NCI-H345 treated with DMSO at 0.1 percent for 48 hours (cell line): ENCODE results near the gene OPN4.

Experiments
- DNase-seq: peaks from one replicate; lab custom pipeline; 2025; ENCODE audit not compliant: unreplicated experiment; lab: John Stamatoyannopoulos, UW

The OPN4 gene

DNA sequence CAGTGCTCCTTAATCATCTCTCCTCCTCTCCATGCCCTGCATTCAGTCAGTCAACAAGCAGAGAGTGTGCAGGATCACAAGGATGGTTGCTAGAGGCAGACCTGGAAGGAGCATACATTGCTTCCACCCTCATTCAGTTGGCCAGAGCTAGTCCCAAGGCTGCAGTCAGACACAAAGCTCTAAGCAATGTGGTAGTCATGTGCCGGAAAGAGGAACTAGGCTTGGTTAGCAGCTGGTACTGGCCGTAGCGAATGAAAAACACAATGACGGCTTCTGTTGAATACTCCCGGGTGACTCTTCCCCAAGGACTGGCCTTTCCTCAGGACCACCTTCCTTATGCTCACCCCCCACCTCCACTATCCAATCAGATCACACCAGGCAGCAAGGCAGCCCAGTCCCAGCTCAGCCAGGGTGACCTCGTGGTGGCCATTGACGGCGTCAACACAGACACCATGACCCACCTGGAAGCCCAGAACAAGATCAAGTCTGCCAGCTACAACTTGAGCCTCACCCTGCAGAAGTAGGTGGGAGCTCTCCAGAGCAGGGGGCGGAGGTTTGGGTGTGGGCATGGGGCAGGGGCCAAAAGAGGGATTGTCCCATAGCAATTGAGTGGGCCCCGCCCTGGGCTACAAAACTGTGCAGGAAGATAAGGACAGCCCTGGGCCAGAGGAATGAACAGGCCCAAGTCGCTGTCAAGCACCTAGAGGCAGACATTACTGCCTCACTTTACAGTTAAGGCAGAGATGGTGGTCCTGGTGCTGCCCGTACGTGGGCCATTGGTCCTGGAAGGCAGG, 24.8 kb downstream of the OPN4 start:
- DNase-seq, result no peak

DNA sequence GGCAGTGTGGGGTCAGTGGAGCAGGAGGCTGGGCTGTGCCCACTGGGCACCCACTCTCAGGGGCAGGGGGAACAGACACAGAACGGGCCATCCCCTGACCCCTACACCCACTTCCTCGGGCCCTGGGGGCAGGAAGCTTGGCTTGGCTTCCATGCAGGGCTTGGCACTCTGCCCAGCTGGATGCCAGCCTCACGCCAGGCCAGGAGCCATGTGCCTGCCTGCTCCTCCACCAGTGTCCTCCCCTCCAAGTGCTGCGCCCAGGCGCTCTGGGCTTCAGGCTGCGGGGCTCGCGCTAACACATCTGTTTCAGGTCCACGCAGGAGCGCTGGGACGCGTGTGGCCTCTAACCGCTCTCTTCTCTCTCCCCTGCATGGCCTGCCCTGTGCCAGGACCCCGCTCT, 26.7 kb downstream of the OPN4 start:
- DNase-seq, result no peak

DNA sequence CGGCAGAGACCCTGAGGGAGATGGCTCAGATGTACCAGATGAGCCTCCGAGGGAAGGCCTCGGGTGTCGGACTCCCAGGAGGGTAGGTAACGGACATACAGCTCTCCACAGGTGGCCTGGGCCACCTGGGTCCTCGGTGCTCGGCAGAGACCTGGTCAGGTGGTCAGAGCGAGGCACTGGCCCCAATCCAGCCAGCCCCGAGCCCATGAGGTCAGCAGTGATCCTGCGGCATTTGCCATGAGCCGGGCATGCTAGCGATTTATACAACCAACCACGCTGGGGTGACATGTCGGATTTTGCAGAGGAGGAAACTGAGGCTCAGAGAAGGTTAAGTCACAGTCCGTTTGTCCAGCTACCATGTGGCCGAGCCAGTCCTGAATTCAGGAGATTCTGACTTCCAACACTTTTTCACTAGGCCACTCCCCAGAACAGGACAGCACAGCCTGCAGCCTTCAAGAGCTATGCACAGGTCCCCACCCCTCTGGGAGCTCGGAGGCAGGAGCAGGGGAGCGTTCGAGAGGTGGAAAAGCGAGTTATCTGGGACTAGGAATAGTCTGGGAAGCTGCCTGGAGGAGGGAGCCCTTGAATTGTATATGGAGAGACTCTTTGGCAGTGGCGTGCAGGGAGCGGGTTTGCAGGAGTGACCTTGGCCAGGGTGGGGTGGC, 27.5 kb downstream of the OPN4 start:
- no peak for DNase-seq

DNA sequence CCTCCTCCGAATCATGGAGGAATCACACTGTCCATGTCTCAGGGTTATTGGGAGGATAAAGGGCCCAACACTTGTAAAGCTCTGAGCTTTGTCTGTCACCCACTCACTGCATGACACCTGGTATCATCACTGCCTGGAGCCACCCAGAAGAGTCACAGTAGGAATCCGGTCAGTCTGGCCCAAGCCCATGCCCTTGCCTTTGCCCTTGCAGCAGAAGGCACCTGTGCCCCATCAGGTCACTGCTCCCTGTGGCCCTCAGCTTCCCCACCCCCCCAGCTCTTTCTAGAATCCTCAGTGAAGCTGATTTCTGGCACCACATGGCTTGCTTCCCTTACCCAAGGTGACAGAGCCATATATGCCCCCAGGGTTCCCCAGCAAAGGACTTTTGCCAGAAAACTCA, 28.3 kb downstream of the OPN4 start:
- DNase-seq, result no peak

DNA sequence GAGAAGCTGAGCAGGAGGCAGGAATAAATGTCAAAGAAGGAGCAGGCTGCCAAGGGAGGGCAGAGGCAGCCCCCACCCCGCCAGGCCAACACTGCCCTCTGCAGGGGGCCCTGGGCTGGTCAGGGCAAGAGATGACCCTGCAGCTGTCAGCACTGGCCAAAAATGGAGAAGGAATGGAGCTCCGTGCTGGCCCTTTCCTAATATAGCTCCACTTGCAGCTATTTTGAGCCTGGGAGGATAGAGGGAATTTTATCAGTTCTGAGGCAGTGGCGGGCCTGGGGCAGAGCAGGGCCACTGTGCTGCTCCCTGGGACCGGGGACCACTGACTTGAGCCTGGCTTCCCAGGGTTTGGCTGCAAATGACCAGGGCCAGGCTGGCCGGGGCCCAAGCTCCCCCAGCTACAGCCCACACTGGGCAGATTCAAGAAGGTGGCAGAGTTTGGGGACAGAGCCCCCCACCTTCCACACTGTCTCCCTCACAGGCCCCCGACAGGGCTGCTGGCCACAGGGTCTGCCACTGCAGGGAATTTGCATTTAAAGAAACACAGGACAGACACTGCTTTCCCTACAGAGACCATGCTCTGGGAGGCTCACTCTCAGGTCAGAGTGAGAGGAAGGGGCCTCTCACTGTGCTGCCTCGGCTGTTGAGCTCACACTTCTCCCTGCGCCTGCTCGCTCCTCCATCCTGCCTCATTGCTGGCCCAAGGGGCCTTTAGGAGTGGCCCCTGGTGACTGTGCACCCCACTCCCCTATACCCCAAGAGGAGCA, 30.2 kb downstream of the OPN4 start:
- DNase-seq, result no peak

DNA sequence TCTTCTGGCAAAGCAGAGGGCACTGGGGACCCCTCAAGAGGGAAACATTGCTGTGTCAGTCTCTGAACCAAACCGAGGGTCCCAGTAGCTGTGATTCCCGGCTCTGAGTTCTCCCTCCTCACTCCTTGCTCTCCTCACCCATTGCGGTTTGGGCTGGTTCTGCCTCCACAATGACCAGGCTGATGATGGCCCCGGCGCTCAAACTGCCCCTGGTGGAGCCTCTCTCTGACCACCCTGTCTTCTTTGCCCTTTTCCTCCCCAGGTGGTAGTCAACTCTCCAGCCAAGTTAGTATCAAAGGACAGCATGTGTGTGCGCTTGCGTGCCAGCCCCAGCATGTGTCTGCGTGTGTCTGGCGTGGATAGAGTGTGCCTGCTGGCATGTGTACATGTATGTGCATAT, 31.1 kb downstream of the OPN4 start:
- DNase-seq, result no peak

DNA sequence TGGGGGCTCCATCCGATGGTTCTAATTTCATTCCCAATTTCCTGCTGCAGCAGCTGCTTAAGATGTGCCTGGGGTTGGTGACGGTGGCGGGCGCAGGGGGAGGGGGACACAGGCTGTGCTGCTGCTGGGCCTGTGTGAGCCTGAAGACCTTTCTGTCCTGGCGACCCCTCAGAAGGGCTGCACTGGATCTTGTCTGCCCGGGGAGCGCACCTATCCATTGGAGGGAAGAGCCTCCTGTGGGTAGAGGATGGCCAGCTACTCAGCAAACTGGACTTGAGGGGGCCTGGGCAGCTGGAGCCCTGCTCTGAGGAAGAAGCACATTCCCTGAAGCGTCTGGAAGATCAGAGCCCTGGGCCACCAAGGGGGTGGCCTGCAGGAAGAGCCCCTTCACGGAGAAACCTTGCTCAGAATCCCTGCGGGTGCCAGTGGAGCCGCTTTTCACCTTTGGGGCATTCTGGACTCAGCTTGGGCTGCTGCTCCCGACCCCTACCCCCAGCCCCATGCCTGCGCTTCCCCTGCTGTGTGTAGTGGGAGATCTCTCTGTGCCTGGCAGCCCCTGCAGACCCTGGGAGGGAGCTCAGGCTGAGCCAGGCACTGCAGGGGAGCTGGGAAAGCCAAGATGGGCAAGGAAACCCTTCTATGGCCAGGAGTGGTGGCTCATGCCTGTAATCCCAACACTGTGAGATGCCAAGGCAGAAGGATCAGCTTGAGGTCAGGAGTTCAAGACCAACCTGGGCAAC, 31.7 kb downstream of the OPN4 start:
- no peak for DNase-seq

DNA sequence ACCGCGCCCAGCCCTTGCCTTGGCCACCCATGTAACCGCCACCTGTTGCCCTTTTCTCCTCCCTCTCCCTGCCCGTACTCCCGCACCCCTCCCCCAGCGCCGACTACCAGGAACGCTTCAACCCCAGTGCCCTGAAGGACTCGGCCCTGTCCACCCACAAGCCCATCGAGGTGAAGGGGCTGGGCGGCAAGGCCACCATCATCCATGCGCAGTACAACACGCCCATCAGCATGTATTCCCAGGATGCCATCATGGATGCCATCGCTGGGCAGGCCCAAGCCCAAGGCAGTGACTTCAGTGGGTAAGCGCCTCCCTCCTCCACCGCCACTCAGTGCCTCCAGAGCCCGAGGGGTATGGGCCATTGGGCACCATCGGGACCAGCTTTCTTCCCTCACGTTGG, 32.6 kb downstream of the OPN4 start:
- DNase-seq, result no peak

DNA sequence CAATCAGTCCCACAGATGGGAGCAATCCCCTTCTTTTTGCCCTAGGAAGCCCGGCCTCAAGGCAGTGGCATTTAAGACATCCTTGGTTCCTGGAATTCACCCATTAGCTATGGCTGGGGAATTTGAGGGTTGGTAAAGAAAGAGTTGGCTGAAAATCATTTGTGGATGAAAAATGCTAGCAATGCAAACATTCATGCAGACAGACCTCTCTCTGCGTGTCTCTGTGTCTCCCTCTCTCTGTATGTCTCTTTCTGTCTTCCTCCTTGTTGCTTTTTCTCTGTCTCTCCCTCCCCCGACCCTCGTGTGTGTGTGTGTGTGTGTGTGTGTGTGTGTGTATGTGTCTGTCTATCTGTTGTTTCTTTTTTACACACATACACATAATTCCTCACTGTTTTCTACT, 33.4 kb downstream of the OPN4 start:
- no peak for DNase-seq

DNA sequence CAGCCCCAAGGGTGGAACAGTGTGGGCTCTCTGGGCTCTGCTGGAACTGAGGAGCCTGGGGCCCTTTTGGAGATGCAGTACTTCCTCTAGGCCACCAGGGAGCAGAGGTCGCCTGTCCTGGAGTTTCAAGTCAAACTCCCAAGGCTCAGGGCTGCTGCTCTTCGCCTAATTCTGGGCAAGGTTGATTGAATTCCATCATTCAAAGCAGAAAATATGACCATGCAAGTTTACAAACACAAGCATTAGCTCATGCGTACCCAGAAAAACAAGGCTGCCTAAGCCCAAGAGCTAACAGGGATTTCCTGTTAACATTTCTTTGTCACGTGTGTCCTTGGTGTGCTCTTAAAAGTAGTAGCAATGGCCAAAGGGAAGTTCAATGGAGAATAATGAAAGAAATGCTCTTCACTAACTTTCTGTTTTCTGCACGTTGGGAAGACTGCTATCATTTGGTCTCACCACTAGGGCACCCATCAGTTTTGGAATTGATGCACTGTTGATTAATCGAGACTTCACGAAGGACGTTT, 34.1 kb downstream of the OPN4 start:
- DNase-seq, result peak; percentile 29

DNA sequence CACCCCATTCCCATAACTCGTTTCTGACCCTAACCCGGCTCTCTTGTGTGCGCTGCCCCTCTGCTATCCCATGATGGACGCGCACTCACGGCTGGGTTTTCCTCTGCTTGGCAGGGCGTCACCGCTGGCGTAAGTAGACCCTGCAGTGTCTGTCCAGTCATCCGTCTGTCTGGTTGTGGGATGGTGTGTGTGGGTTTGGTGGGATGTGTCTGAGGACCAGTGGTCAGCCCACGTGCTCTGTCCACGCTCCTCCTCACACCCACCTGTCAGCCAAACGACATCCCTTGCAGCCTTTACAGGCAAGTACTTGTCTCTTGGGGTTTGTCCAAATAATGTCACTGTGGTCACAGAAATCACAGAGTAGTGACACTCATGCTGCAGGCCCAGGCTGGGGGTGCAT, 34.8 kb downstream of the OPN4 start:
- no peak for DNase-seq

DNA sequence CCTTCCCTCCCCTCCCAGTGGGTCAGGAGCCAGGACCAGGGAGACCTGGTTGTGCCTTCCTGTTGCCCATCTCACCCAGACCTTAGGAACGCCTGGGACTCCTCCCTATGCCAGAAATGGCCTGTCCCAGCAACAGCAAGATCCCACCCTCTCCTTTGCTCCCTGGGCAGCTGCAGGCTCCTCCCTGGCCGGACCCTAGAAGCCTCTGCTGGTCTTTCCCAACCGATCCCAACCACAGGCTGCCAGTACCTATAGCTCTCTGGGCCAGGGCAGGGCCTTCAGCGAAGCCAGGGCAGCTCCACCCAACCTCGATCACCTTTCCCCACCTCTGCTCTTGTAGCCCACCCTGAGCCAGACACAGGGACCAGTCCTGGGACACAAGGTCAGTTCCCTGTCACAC, 35.9 kb downstream of the OPN4 start:
- no peak for DNase-seq

DNA sequence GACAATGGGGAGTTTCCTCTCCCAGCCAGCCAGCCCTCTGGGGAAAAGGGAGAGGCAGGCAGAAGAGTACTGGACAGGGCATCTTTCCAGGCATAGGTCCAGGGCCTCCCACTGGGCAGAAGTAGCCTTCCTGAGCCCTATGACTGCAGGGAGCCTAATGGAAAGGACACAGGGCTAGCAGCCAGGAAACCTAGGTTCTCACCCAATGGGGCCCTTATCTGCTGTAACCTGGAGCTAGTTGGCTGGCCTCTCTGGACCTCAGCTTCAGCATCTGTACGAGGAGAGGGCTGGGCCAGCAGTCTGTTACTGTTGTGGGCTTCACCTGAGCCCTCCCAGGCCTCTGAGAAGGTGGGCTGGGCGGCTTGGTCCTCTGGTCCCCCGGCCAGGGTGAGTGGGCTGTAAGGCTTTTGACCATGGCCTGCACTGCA, 36.3 kb downstream of the OPN4 start:
- DNase-seq, result no peak

DNA sequence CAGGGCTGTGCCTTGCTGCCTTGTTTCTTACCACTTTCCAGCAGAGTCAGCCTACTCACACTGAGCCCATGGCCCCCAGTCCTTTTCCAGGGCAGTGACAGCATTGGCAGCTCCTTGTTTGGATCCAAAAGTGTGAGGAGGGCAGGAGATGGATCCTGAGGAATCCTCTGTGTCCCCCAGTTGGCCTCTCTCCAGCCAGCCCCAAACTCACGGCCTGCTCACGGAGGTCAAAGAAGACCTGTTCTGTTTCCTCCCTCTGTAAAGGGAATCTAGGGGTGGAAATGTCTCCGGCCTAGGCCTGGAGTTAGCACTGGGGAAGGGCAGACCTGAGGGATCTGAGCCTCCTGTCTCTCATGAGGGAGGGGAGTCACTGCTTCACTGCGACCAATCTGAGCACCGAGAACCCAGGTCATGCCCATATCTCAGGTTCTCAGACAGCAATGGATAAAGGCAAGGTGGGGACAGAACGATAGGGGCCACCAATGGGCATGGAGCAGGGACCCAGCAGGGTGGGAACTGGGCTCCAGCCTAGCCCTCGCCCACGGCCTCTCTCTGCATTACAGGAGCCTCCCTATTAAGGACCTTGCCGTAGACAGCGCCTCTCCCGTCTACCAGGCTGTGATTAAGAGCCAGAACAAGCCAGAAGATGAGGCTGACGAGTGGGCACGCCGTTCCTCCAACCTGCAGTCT, 37.1 kb downstream of the OPN4 start:
- DNase-seq, result no peak

DNA sequence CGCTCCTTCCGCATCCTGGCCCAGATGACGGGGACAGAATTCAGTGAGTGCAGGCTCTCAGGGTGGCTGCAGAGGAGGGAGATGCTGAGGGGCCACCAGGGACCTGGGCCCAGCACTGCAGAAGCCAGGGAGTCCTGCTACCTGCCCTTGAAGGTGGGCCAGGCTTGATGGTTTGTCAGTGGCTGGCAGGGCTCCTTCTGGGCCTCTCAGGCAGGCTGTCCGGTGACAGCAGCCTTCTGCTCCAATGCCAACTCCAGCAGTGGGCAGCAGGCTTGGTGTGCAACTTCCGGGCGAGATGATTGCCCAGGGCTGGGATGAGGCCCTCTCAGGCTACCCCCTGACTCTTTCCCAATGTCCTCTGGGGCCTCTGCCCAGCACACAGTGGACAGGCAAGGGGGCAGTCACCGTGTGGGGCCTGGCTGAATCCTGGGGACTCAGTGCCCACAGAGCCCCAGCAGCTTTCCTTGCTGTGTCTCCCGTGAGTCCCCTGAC, 37.7 kb downstream of the OPN4 start:
- DNase-seq, result no peak

DNA sequence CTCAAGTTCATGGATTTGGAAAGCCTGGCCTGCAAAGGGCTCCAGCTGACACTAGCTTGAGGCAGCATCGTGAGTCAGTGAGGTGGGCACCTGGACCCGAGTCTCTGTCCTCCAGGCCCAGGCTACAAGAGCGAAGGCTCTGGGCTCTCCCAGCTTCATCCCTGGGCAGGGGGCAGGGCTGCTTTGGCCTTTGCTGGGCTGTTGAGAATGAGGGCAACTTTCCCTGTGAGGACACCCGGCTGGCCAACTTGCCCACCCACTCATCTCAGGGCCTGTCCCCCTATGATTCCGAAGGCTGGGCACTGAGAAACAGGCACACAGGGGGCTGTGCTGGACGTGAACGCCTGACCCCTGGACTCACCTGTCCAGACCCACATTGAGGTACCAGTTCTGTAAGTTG, 38.3 kb downstream of the OPN4 start:
- no peak for DNase-seq

DNA sequence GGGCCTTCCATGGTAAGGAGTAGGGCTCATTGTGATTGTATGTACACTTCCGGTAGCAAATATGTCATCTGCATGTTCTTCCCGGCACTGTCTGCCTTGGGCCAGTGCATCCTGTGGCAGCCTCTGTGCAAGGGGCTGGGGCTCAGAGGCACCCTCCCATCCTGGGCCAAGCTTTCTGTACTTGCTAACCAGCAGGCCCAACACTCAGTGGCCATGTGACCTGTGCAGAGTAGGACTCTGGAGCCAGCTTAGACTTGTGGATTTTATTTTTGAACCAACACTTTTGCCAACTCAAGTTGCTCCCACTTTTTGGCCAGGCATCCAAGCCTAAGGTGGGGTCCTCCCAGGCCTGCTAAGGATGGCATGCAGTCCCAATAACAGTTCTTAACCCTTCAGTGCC, 38.9 kb downstream of the OPN4 start:
- no peak for DNase-seq

DNA sequence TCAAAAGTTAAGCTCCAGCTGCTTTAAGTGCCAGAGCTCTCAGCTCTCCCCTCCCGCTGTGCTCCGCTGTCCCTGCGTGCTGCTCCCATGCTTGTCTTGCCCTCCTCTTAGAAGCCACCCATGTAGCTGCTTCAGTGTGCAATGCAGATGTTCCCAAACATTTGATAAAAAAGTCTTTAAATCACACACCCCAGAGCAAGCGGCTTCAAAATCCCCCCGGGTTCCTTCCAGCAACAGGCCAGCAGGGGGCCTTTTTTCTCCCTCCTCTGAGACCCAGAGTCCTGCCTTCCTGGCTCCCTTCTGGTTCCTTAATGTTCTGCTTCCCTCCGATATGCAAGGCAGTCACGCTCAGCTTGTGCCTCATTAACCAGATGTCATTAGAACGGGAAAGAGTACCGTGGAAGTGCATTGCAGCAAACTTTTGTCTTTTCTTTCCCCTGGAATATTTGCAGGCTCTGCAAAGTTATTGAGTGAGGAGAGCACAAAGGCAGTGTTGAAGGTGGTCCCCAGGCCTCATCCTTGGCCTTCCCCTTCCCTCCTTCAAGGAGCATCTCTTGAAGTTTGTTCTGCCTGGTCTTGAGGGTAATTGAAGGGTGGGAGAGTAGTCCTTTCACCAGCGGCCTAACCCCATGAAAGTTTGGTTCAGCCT, 39.5 kb downstream of the OPN4 start:
- DNase-seq, result no peak

DNA sequence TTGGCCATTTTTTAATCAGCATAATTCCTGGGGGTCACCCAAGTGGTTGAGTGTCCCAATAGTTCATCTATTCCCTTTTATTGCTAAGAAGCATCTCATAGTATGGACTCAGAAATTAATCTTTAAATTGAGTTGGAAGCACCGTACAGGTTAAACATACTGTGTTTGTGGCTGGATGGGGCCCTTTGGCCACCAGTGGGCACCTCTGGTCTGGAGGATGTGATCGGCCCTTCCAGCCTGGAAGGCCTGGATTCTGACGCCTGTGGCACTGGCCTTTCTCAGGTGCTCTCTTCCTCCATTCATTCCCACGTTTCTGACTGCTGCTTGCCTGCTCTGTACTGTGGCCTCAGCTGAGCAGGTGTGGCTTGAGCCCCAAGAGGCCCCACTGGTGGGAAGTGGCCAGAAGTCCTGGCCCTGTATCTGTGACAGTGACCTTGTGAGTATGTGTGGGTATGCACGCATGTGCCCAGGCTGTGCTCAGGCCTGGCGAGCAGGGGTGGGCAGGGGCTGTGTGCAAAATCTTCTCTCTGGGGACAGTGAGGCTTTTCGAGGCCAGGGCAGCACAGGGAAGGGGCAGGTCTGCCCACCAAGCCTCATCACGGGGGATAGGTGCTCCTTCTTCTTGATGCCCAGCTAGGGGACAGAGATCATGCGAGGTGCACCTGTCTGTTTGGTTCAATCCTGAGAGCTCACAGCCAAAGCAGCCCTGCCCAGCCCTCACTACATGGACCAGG, 44.0 kb downstream of the OPN4 start:
- DNase-seq, result no peak
